GM19438 (cell line): Measurements from ENCODE around the gene SIGLEC9.

ENCODE experiments used
- ATAC-seq: cut with Tn5 transposase; IDR thresholded peaks from one replicate; pipeline ENCODE4 v1.9.1; 2021; ENCODE audit warnings: low read depth; ENCODE audit not compliant: unreplicated experiment

The SIGLEC9 gene

GRCh38 chr19:51173681-51174080 is 49.0 kb downstream of the SIGLEC9 start:
- no peak for ATAC-seq

GRCh38 chr19:51179256-51179655 is 54.5 kb downstream of the SIGLEC9 start:
- ATAC-seq = no peak
